Measurements from ENCODE around the gene PLA2G4A. TPM values are rescaled to one million over a fixed set of nuclear protein-coding genes. Genes with fewer than 3 reads are reported as not detected.

Gene PLA2G4A
- total RNA-seq, 1 experiment from 2014 or later = 3.8 TPM

DNA sequence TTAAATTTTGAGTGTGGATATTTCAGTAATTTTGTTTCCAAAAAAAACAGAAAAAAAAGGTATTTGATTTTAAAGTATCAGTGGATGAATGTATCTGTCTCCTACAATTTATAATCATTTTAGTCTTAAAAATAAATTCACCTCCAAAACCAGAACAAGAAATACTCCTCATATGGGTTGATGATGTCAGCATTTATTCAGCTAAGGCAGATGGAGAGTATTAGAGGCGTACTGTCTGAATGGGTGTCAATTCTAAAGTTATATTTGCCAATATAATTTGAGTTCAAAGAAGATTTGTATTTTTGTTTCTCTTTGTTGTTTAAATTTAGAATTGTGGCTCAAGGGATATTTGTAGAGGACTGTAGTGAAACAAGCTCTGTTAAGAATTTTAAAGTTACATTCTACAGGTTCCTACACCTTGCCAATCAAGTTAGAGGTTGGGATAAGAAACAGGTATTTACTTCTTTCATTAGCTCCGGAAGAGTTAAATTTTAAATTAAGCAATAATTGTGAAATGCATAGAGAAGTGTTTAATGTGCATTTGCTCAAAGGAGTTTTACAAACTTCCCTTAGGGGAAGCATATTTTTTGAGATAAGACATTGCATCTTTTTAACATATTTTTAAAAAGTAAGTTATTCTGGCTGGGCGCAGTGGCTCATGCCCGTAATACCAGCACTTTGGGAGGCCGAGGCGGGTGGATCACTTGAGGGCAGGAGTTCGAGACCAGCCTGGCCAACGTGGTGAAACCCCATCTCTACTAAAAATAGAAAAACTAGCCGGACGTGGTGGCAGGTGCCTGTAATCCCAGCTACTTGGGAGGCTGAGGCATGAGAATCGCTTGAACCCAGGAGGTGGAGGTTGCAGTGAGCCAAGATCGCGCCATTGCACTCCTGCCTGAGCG, 1.2 kb downstream of the PLA2G4A start:
- DNase-seq (ENCODE audit: unreplicated experiment) = no peak
- TF ChIP-seq, protein P1, sequence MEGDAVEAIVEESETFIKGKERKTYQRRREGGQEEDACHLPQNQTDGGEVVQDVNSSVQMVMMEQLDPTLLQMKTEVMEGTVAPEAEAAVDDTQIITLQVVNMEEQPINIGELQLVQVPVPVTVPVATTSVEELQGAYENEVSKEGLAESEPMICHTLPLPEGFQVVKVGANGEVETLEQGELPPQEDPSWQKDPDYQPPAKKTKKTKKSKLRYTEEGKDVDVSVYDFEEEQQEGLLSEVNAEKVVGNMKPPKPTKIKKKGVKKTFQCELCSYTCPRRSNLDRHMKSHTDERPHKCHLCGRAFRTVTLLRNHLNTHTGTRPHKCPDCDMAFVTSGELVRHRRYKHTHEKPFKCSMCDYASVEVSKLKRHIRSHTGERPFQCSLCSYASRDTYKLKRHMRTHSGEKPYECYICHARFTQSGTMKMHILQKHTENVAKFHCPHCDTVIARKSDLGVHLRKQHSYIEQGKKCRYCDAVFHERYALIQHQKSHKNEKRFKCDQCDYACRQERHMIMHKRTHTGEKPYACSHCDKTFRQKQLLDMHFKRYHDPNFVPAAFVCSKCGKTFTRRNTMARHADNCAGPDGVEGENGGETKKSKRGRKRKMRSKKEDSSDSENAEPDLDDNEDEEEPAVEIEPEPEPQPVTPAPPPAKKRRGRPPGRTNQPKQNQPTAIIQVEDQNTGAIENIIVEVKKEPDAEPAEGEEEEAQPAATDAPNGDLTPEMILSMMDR (IDR thresholded peaks at IDR 0.05; ENCODE audit: unreplicated experiment) = no peak
- CTCF ChIA-PET = interaction anchor here (0.6 to 1.9 kb wide), 4 partner anchors 16 to 153 kb away, joined by 3 to 6 read pairs (median 3); partner anchors contain the start of gene PTGS2
- BruUV-seq (replicated peaks) = no TSS peak
- Mint-ChIP-seq H3K27ac (ENCODE audit: low read depth, unreplicated experiment) (no peak overlapping the region), H3K9me3 (ENCODE audit: unreplicated experiment) (no peaks in the 10 kb centered on the region), H3K36me3 (ENCODE audit: insufficient read depth, unreplicated experiment) (no peaks in the 10 kb centered on the region), H3K27me3 (ENCODE audit: insufficient read depth, unreplicated experiment) (no peaks in the 10 kb centered on the region), H3K4me1 (ENCODE audit: insufficient read depth, unreplicated experiment) (no peaks in the 10 kb centered on the region), H3K4me3 (ENCODE audit: unreplicated experiment) (peak overlapping the region; percentile 97)
- intact Hi-C loops (cut with micrococcal nuclease) = loop anchor here (2.0 to 10.0 kb wide), 3 partner anchors 108 to 155 kb away; partner anchors contain the start of gene PTGS2
- POLR2A ChIA-PET = interaction anchor here (0.6 to 2.3 kb wide), 5 partner anchors 21 to 389 kb away, joined by 3 to 12 read pairs (median 3); partner anchors contain the start of gene PTGS2

DNA sequence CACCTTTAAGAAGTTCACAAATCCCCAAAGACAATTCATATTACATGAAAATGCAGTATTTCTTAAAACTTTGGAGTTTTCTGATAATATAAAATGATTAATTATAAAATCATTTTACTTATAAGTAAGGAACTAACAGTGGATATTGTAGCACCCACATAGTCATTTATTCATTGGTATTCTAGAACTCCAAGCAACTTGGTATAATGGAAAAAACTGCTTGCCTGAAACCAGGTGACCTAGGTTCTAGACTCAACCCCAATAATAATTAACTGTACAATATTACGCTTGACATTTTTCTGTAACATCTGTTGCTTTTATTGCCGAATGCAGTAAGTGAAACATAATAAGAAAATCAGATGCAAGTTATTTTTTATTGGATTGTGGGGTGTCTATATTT, 2.4 kb downstream of the PLA2G4A start:
- ChIA-PET CTCF (no interaction called here), POLR2A (no interaction called here)
- Mint-ChIP-seq H3K4me3 (ENCODE audit: unreplicated experiment) (no peak overlapping the region), H3K36me3 (ENCODE audit: insufficient read depth, unreplicated experiment) (no peaks in the 10 kb centered on the region), H3K27ac (ENCODE audit: low read depth, unreplicated experiment) (no peak overlapping the region), H3K9me3 (ENCODE audit: unreplicated experiment) (no peaks in the 10 kb centered on the region), H3K27me3 (ENCODE audit: insufficient read depth, unreplicated experiment) (no peaks in the 10 kb centered on the region), H3K4me1 (ENCODE audit: insufficient read depth, unreplicated experiment) (no peaks in the 10 kb centered on the region)
- BruUV-seq (replicated peaks) = no TSS peak
- TF ChIP-seq, protein P1 (IDR thresholded peaks at IDR 0.05; ENCODE audit: unreplicated experiment) = no peak
- no peak for DNase-seq (ENCODE audit: unreplicated experiment)
- intact Hi-C loops (cut with micrococcal nuclease) = no loop called here

DNA sequence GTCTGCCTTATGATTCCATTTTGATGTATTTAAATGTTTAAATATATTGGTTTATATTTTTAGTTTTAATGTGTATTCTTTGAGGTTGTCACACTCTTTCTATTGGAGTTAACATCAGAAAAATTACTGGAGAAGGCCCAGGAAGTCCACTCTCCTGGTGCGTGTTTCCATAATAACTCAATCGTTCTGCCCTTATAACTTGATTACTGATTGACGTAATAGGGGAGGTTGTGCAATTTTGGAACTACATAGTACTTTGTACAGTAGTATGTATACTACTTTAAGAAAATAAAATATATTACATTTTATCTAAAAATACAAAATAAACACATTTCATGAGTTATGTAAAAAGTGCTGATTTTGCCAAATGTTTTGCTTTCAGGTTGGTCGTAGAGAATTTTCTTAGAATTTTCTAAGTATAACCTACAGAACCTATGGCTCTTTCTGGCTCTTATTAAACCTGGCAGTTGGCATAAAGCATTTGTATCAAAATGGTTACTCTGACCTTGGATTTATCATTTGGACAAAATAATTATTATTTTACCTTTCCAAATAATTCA, 5.7 kb downstream of the PLA2G4A start:
- H3K4me3 Mint-ChIP-seq (ENCODE audit: unreplicated experiment) = no peak overlapping the region
- intact Hi-C loops (cut with micrococcal nuclease) = no loop called here
- no TSS peak for BruUV-seq (replicated peaks)
- H3K27ac Mint-ChIP-seq (ENCODE audit: low read depth, unreplicated experiment) = no peak overlapping the region
- TF ChIP-seq, protein P1 (IDR thresholded peaks at IDR 0.05; ENCODE audit: unreplicated experiment) = no peak
- no peak for DNase-seq (ENCODE audit: unreplicated experiment)
- ChIA-PET CTCF (no interaction called here), POLR2A (interaction anchor here (1.0 to 1.6 kb wide), 3 partner anchors 12 to 28 kb away, joined by 3 read pairs; no protein-coding TSS in a partner anchor)
- no peaks in the 10 kb centered on the region for H3K9me3 Mint-ChIP-seq (ENCODE audit: unreplicated experiment)
- H3K36me3 Mint-ChIP-seq (ENCODE audit: insufficient read depth, unreplicated experiment) = no peaks in the 10 kb centered on the region
- no peaks in the 10 kb centered on the region for H3K27me3 Mint-ChIP-seq (ENCODE audit: insufficient read depth, unreplicated experiment)
- H3K4me1 Mint-ChIP-seq (ENCODE audit: insufficient read depth, unreplicated experiment) = no peaks in the 10 kb centered on the region

DNA sequence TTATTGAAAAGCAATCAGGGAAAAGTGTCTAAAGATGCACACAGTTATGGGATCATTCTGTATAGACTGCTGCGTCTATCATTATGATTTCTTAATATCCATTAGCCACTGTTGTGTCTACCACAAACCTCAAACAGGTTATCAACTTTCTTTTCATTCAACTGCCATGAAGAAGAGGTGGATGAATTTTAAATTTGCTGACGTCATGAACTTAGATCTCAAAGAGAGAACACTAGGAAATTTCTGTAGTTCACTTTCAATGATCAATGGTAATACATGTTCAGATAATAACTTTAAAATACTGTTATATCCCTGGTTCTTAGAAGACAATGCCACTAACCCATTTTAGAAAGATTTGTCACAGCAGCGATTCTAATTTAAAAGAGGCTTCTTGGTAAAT, 6.7 kb downstream of the PLA2G4A start:
- intact Hi-C loops (cut with micrococcal nuclease) = no loop called here
- H3K27ac Mint-ChIP-seq (ENCODE audit: low read depth, unreplicated experiment) = no peak overlapping the region
- H3K4me1 Mint-ChIP-seq (ENCODE audit: insufficient read depth, unreplicated experiment) = no peaks in the 10 kb centered on the region

More for the DNA sequence above, 6.7 kb downstream of the PLA2G4A start:
- no peaks in the 10 kb centered on the region for H3K36me3 Mint-ChIP-seq (ENCODE audit: insufficient read depth, unreplicated experiment)
- no peaks in the 10 kb centered on the region for H3K27me3 Mint-ChIP-seq (ENCODE audit: insufficient read depth, unreplicated experiment)
- ChIA-PET POLR2A (interaction anchor here (1.6 kb wide), 1 partner anchor 23 kb away, joined by 3 read pairs; no protein-coding TSS in a partner anchor), CTCF (no interaction called here)
- TF ChIP-seq, protein P1 (IDR thresholded peaks at IDR 0.05; ENCODE audit: unreplicated experiment) = no peak
- H3K9me3 Mint-ChIP-seq (ENCODE audit: unreplicated experiment) = no peaks in the 10 kb centered on the region
- DNase-seq (ENCODE audit: unreplicated experiment) = no peak
- H3K4me3 Mint-ChIP-seq (ENCODE audit: unreplicated experiment) = no peak overlapping the region
- no TSS peak for BruUV-seq (replicated peaks)

Data from MCF 10A (cell line).